H1 (cell line): Measurements from ENCODE around the gene CYP2W1. TPM values are rescaled to one million over a fixed set of nuclear protein-coding genes. Genes with fewer than 3 reads are reported as not detected.

Experiments used
- BRCA1 ChIP-seq: IDR thresholded peaks from 2 replicates; pipeline ENCODE4 v1.6.1; 2012; ENCODE audit warnings: low read depth, low read length, improper control_type of control experiment
- CHD7 ChIP-seq: fragments of 300-600 bp; sonication (generic); IDR thresholded peaks from 2 replicates; pipeline ENCODE4 v1.7.1; 2012; ENCODE audit warnings: low read length, moderate library complexity, mild to moderate bottlenecking, inconsistent platforms; ENCODE audit not compliant: insufficient replicate concordance
- EGR1 ChIP-seq: IDR thresholded peaks from 2 replicates; pipeline ENCODE4 v1.6.1; 2011; ENCODE audit warnings: low read depth, low read length, borderline replicate concordance
- GABPA ChIP-seq: IDR thresholded peaks from 2 replicates; pipeline ENCODE4 v1.6.1; 2011; ENCODE audit warnings: mild to moderate bottlenecking, low read length, moderate library complexity, borderline replicate concordance; ENCODE audit not compliant: insufficient read depth
- HDAC2 ChIP-seq, 2 experiments: fragments of 300-600 bp in 1 of 2; sonication (generic) in 1 of 2; IDR thresholded peaks; 2 replicates each; pipeline ENCODE4 v1.6.1; 2011 to 2012; ENCODE audit warnings: low read depth in 2 of 2, low read length in 2 of 2, mild to moderate bottlenecking in 2 of 2, moderate library complexity in 2 of 2, borderline replicate concordance in 1 of 2, inconsistent platforms in 1 of 2
- RBBP5 ChIP-seq: IDR thresholded peaks from 2 replicates; pipeline ENCODE4 v1.7.1; 2012; ENCODE audit warnings: low read depth, mild to moderate bottlenecking, inconsistent platforms, low read length, moderate library complexity, borderline replicate concordance
- SIX5 ChIP-seq: IDR thresholded peaks from 2 replicates; pipeline ENCODE4 v1.6.1; 2011; ENCODE audit warnings: mild to moderate bottlenecking, low read depth, low read length
- SP2 ChIP-seq: IDR thresholded peaks from 2 replicates; pipeline ENCODE4 v1.6.1; 2012; ENCODE audit warnings: mild to moderate bottlenecking, low read length, inconsistent platforms
- TAF1 ChIP-seq: IDR thresholded peaks from 2 replicates; pipeline ENCODE4 v1.6.1; 2011; ENCODE audit warnings: mild to moderate bottlenecking, low read depth, low read length
- TBP ChIP-seq: IDR thresholded peaks from 2 replicates; pipeline ENCODE4 v1.6.1; 2011; ENCODE audit warnings: low read depth, low read length, improper control_type of control experiment
- YY1 ChIP-seq: IDR thresholded peaks from 2 replicates; pipeline ENCODE4 v1.6.1; 2011; ENCODE audit warnings: low read depth, mild to moderate bottlenecking, low read length
- polyA plus RNA-seq, 7 experiments: library from polyadenylated mRNA; depleted of rRNA in 3 of 7; stranded (reverse) in 5 of 7; unstranded in 2 of 7; fragments of >200 nt in 5 of 7; fragments of 200-250 nt in 2 of 7; gene quantifications; 1 replicate in 5 of 7; 2 replicates in 1 of 7; 4 replicates in 1 of 7; pipeline versions ENCODE4 v1.2.1 to v1.2.3, GENCODE V29; 2011 to 2013; ENCODE audit warnings: missing spikeins in 2 of 7, mixed read lengths in 2 of 7
- total RNA-seq: library from RNA; stranded (reverse); fragmentation: NEBNext Ultra II Directional; extraction: Animal tissue kit (Norgen Biotek cat#: 25700); gene quantifications from 2 replicates; pipeline ENCODE4 v1.2.1, GENCODE V29; 2021

The CYP2W1 gene
- total and polyA plus RNA-seq, 2 of the 8 experiments (the other 6 are each of a cell fraction or from before 2014, with no cell fraction given), result not detected

- no peak for TF ChIP-seq CHD7
- no peak for TF ChIP-seq EGR1
- TF ChIP-seq SIX5, result no peak
- TF ChIP-seq TBP, result no peak
- TF ChIP-seq GABPA, result no peak
- no peak for TF ChIP-seq YY1
- no peak for TF ChIP-seq RBBP5
- no peak for TF ChIP-seq SP2
- TF ChIP-seq TAF1, result no peak
- TF ChIP-seq HDAC2 (IDR thresholded peaks at IDR 0.05; ENCODE audit: borderline replicate concordance in 1 of 2, low read depth in 2 of 2, low read length in 2 of 2), result no peak
- no peak for TF ChIP-seq BRCA1
Observed at GRCh38 chr7:996079-996872, 13.3 kb downstream of the CYP2W1 start (continued).
